Neural progenitor cell (in vitro differentiated cells): Measurements from ENCODE around the gene ZNF620.

Experiments used
- EZH2 ChIP-seq: fragments of 200-600 bp; sonication (generic); IDR thresholded peaks from 2 replicates; pipeline ENCODE4 v1.6.1; 2017; ENCODE audit warnings: antibody characterized with exemption, mild to moderate bottlenecking, moderate library complexity
- EZH2phosphoT487 ChIP-seq: fragments of 200-600 bp; sonication (generic); IDR thresholded peaks from 2 replicates; pipeline ENCODE4 v1.6.1; 2017; ENCODE audit warnings: antibody characterized with exemption
- TF ChIP-seq, protein P1 (sequence below): fragments of 200-600 bp; sonication (generic); IDR thresholded peaks from 2 replicates; pipeline ENCODE4 v1.5.1; 2017; ENCODE audit warnings: antibody characterized with exemption, mild to moderate bottlenecking

DNA sequence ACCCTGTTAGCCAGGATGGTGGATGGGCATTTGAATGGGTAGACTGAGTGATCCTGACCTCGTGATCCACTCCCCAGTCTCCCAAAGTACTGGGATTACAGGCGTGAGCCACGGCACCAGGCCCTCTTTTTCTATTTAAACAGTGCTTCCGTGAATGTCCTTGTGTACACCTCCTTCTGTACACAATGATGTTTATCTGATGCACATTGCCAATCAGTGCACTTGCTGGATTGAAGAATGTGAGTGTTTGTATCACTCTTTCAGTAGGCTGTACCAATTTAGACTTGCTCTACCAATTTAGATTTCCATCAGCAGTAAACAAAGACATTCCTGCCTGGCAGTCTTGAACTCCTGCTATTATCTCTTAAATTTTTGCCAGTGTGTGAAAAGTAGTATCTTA is 37.8 kb upstream of the ZNF620 start:
- TF ChIP-seq, protein P1, sequence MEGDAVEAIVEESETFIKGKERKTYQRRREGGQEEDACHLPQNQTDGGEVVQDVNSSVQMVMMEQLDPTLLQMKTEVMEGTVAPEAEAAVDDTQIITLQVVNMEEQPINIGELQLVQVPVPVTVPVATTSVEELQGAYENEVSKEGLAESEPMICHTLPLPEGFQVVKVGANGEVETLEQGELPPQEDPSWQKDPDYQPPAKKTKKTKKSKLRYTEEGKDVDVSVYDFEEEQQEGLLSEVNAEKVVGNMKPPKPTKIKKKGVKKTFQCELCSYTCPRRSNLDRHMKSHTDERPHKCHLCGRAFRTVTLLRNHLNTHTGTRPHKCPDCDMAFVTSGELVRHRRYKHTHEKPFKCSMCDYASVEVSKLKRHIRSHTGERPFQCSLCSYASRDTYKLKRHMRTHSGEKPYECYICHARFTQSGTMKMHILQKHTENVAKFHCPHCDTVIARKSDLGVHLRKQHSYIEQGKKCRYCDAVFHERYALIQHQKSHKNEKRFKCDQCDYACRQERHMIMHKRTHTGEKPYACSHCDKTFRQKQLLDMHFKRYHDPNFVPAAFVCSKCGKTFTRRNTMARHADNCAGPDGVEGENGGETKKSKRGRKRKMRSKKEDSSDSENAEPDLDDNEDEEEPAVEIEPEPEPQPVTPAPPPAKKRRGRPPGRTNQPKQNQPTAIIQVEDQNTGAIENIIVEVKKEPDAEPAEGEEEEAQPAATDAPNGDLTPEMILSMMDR: no peak
- TF ChIP-seq EZH2 (no peak), EZH2phosphoT487 (no peak)
